CD4-positive, alpha-beta T cell treated with Interleukin-10 for 1 hour (primary cell): ENCODE measurements around the gene WDR18.
"Not testable (repeated sequence)": the region's sequence is repeated elsewhere in the genome, so short reads cannot be mapped to it uniquely, and the experiment has no call there.

Experiments used
- DNase-seq: peaks from one replicate; pipeline ENCODE4 v3.0.0-alpha.2; 2020

WDR18 gene

DNA sequence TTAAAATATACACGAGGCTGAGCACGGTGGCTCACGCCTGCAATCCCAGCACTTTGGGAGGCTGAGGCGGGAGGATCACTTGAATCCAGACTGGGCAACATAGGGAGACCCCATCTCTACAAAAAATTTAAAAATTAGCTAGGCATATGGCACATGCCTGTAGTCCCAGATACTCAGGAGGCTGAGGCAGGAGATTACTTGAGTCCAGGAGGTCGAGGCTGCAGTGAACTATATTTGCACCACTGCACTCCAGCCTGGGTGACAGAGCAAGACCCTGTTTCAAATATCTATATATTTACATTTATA, 39.7 kb downstream of the WDR18 start:
- DNase-seq = not testable (repeated sequence)

DNA sequence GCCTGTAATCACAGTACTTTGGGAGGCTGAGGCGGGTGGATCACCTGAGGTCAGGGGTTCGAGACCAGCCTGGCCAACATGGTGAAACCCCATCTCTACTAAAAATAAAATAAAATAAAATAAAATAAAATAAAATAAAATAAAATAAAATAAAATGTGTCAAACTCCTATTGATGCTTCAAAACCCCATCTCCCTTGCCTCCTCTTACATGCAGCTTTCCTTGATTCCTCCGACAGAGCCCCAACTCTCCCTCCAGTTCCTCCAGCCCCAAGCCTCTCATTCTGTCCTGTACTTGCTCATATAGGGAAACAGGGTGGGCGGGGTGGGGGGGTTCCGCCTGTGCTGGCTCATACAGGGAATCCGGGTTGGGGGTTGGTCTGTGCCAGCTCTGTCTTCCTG, 40.9 kb downstream of the WDR18 start:
- DNase-seq = not testable (repeated sequence)

DNA sequence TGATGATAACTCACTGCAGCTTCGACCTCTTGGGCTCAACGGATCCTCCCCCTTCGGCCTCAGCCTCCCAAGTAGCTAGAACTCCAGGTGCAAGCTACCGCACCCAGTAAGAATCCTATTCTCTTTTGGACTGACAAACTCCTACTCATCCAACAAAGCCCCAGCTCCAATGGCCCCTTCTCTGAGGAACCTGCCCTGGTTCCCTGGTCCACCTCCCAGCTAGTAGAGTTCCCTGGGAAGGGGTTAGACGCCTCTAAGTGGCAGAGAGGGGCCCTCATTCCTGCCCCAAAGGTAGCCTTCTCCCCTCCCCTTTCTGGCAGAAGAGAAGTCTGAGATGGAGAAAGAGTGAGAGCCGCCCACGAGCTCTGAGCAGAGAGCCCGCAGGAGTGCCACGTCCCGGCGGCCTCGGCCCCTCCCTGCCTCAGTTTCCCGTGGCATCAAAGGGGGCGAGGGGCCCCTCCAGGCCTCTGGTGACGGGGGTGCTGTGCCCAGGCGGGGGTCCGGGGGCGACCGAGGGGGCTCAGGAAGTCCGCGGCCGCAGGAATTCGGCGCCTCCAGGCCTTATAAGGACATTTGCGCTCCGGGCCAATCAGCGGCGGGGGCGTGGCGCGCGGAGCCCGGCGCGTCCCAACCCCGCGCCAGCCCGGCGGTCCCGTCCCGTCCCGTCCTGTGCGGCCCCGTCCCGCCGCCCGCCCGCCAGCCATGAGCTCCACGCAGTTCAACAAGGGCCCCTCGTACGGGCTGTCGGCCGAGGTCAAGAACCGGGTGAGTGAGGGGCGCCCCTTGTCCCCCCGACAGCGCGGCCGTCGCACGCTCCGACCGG, 42.0 kb downstream of the WDR18 start, which contains the start of gene CNN2:
Gene CNN2, plus strand, starts transcription at position 649 of the 823 bp plus-strand sequence. Its CDS starts 54 bp downstream, at position 703.
- DNase-seq = peak; percentile 67

DNA sequence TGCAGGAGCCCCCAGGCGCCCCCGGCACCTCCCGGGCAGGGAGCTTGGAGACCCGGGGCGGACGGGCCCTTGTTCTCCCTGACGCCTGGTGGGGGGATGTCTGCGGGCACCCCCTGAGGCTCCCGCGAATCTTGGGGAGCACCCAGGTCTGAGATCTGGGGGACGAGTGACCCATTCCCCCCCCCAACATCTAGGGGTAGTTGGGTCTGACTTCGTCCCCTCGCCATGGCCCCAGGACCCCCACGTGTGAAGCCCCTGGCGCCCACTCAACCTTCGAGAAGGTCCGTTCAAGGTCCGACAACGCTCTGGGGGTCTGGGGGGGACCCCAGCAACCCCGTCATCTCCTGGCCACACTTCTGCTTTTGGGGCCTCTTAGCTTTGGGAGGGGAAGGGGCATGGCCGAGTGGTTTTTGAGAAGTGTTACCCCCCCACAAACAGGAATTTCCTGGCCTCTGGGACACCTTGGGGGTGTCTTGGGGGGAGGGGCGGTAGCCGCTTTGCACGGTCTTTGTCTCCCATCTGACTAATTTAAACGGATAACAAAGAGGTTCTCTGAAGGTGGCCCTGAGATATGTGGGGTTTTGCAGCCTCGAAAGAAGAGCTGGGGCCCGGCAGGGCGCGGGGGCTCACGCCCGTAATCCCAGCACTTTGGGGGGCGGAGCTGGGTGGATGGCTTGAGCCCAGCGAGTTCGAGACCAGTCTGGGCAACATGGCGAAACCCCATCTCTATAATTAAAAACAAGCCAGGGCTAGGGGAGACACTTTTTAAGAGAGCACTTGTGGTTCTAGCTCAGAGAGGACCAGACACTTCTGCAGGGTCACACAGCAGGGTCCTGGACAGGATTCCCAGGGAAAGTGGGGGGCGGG, 42.9 kb downstream of the WDR18 start:
- DNase-seq = peak; percentile 43

DNA sequence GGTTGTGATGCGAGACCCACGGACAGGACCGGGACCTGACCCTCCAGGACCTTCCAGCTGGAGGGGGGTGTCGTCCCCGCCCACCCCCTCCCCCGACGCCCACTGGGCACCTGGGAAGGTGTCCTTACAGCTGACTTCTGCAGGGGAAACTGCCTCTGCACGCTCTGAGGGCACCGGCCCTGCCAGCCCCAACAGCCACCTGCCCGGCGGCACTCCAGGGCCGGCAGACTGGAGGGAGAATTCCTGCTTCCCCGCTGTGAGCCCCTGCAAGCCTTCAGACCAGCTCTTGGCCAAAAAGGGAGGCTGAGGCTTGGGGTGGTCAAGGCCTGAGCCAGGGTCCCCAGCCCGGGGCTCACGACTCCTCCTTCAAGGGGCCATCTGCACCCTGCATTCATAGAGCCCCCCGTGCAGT, 43.5 kb downstream of the WDR18 start:
- DNase-seq = no peak

DNA sequence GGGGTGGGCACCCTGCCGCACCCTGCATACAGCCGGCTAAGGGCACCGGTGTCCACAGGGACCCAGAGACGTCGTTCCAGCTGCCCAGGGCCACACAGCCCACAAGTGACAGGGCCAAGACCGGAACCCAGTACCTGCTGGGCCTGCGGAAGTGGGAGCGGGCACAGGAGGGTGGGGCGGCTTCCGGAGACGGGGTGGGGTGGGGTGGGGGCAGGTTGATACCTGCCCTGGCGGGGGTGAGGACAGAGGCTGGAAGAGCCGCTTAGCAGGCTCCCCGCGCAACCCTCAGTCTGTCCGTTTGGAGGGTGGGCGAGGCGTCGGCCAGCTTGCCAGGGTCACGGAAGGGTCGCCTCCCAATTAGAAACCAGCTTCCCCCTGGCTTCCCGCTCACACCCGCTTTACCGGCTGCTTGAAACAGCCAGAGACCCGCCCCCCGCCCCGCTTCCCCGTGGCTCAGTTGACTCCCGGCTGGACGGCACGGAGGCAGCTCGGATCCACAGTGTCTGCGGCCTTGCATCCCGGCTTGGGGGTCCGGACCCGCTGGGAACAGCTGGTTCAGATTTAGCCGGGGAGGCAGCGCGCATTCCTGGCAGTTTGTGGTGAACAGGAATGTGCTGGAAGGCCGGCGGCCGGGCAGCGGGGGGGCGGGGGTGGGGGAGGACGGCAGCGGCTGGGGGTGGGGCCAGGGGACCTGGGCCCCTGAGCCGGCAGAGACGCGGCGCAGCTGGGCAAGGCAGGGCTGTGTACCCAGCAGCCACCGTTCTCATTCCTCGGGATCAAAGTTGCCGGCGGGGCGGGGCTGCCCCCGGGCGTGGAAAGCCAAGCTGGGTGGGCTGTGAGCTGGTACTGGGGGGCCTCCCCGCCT, 44.1 kb downstream of the WDR18 start:
- peak; percentile 74 for DNase-seq

DNA sequence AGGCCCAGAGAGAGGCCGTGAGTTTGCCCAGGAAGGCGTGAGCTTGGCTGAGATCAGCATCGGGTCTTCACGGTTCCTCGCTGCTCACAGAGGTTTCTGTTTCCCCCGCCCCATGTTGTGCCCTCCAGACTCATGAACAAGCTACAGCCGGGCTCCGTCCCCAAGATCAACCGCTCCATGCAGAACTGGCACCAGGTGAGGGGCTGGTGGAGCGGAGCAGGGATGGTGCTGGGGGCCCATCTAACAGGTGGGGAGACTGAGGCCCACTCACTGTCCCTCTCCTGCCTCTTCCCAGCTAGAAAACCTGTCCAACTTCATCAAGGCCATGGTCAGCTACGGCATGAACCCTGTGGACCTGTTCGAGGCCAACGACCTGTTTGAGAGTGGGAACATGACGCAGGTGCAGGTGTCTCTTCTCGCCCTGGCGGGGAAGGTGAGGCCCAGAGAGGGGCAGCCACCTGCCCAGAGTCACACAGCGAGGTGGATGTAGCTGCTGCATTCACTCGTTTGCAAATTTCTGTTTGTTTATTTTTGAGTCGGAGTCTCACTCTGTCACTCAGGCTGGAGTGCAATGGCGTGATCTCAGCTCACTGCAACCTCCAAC, 48.2 kb downstream of the WDR18 start:
- DNase-seq = no peak

DNA sequence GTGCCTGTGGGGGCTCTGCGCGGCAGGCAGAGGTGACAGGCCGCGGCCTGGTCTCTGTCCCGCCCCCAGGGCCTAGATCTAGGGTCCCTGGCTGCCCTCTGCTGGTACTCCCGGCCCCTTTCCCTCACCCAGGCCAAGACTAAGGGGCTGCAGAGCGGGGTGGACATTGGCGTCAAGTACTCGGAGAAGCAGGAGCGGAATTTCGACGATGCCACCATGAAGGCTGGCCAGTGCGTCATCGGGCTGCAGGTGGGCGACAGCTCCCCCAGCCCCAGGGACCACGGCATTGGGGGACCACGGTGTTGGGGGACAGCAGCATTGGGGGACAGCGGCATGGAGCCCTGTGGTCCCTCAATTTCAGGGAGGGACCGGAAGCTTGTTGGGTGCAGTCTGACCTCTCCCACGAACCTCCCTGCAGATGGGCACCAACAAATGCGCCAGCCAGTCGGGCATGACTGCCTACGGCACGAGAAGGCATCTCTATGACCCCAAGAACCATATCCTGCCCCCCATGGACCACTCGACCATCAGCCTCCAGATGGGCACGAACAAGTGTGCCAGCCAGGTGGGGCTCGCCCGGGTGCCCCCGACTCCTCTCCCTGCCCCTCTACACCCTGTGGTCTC, 52.0 kb downstream of the WDR18 start:
- peak; percentile 39 for DNase-seq

DNA sequence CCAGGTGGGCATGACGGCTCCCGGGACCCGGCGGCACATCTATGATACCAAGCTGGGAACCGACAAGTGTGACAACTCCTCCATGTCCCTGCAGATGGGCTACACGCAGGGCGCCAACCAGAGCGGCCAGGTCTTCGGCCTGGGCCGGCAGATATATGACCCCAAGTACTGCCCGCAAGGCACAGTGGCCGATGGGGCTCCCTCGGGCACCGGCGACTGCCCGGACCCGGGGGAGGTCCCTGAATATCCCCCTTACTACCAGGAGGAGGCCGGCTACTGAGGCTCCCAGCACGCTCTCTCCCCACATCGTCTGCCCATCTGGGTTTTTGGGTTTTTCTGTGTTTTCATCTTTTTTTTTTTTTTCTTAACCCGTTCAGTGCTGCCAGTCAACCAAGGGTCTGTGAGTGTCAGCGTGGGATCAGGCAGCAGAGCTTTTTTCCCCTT, 53.5 kb downstream of the WDR18 start:
- peak; percentile 30 for DNase-seq

DNA sequence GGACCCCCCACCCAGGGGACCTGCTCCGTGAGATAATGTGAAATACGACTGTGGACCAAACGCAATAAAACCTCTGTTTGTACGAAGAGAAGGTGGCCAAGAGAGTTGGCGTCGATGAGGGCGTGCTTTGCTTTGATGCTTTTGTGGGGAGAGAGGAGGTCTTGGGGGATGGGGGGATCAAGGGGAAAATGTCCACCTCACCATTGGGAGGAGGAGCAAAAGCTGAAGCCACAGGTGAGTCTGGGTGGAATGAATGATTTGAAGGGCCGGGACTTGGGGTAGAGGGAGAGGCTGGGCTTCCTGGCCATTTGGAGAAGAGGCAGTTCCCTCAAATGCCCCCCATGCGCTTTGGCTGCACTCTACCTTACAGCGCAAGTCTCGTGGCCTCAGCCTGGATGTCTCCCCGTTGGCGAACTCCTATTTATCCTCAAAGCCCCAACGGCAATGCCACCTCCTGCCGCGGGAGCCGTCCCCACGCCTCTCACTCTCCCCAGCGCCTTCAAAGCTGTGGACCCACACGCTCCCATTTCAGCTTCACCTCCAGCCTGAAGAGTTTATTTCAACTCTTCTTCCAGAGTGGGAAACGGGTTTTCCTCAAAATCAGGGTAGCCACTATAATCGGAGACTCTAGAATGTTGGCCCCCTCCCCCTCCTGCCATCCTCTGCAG, 55.0 kb downstream of the WDR18 start:
- no peak for DNase-seq

DNA sequence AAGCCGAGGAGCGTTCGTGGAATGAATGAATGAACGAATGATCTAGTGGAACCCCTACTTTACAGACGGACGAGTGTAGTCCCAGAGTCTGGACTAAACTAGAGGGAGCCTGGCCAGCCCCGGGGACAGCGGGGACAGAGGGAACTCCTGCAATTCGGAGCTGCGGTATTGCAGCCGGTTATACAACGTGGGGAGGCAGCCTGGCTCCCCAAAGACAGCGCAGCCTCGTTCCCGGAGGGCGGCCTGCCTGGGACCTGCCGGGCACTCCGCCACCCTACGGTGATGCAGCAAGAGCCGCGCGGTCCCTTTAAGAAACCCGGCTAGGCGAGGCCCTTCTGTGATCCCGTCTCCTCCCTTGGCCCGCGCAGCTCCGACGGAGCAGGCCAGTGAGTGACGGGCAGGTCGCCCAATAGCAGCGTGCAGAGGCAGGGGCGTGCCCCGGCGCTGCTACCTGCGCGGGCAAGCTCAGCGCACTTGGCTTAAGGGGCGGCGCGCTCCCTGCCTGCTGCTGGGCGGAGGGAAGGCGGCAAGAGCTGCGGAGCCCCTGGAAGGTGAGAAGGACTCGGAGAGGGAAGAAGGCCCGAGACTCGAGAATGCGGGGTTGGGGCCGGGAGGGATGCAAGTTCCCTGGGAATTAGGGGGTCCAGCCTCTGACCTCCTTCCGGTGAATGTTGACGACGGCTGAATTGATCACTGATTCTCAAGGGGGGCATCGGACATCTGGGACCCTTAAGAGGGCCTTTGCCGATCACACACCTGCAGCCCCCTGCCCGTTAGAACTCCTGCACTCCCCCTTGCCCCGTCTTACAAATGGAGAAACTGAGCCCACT, 55.7 kb downstream of the WDR18 start, which contains the start of gene ABCA7:
Gene ABCA7, plus strand, starts transcription at position 462 of the 830 bp plus-strand sequence. CDS start 1,255 bp downstream, outside the sequence.
- peak; percentile 99 for DNase-seq

DNA sequence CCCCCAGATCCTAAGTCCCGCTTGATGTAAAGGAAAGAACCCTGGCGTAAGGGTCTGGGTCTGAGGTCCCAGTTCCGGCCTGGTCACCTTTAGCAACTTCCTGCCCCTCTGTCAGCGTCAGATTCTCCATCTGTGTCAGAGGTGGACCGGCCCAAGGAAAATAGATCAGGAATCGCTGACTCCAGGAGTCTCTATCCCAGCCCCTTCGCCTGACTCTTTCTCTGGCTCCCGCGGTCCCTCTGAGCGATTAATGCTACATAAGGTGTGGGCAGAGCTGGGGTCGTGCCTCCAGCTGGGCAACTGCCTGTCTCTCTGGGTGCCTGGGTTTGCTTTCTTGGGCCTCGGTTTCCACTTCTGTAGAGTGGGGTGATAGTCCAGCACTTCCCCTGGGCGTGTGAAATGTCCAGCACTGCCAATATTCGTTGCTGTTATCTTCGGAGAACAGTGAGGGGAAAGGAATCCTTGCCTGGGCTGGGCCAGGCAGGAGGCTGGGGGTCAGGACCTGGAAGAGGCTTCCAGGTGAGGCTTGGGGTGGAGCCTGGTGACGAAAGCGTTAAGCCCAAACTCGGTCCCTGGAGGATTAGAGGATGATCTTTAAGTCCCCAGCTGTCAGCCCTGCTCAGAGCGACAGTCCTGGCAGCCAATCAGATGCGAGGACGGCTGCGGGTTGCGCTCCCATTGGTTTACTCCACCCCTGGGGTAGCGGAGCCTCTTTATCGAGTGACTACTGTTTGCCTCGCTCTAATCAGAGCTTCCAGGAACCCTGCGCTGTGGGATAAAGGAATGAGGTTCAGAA, 56.5 kb downstream of the WDR18 start:
- peak; percentile 94 for DNase-seq

DNA sequence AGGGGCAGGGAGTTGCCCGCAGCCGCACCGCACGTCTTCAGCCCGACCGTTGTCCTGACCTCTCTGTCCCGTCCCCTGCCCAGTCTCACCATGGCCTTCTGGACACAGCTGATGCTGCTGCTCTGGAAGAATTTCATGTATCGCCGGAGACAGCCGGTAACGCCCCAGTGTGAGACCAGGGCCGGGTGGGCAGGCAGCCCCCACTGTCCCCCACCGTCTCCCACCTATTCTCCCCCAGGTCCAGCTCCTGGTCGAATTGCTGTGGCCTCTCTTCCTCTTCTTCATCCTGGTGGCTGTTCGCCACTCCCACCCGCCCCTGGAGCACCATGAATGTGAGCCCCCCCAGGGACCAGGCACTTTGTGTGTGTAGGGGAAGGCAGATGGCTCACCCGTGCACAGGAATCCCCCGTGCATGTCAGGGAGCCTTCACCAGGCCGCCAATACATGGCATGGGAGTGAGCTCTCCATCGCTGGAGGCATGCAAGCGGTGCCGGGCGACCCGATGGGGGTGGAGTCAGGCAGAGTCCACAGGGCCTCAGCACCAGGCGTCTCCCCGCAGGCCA, 57.2 kb downstream of the WDR18 start:
- no peak for DNase-seq

DNA sequence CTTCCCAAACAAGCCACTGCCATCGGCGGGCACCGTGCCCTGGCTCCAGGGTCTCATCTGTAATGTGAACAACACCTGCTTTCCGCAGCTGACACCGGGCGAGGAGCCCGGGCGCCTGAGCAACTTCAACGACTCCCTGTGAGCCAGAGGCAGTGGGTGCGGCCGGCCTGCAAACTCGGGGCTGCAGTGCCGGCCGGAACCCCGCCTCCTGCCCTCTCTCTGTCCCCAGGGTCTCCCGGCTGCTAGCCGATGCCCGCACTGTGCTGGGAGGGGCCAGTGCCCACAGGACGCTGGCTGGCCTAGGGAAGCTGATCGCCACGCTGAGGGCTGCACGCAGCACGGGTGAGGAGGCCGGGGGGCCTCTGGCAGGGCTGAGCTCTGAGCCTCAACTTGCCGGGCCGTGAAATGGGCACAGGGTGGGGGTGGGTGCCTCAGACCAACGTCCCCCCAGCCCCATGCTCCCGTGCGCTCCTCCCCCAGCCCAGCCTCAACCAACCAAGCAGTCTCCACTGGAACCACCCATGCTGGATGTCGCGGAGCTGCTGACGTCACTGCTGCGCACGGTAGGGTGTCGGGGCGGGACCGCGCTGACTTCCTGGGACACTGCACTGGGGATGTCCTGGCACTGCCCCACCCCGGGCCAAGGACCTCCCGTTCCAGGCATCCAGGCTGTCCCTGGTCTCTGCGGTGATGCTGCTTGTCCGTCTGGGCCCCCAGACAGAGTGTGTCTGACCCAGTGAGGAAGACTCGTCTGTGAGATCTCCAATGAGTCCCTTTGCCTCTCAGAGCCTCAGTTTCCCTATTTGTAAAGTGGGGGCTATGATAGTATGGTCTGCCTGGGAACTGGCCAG, 57.9 kb downstream of the WDR18 start:
- DNase-seq = no peak

DNA sequence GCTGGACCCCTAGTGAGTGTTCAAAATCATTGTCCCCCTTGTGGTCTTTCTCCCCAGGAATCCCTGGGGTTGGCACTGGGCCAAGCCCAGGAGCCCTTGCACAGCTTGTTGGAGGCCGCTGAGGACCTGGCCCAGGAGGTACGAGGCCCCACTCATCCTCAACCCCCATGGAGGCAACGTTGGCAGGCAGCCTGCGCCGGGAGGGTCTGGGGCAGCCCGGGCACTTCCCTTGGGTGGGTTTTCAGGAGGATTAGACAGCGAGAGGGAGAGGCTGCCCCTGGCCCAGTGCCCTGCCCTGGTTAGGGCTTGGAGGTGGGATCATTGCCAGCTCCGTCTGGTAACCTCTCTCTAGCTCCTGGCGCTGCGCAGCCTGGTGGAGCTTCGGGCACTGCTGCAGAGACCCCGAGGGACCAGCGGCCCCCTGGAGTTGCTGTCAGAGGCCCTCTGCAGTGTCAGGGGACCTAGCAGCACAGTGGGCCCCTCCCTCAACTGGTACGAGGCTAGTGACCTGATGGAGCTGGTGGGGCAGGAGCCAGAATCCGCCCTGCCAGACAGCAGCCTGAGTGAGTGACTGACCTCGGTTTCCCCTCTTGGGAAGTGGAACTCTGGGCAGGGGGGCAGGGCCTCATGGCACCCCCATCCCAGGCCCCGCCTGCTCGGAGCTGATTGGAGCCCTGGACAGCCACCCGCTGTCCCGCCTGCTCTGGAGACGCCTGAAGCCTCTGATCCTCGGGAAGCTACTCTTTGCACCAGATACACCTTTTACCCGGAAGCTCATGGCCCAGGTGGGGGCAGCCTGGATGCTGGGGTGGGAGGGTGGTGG, 58.8 kb downstream of the WDR18 start:
- DNase-seq = no peak
